GM23248 (cell line): ENCODE results near the gene AGRN. TPM values are rescaled to one million over a fixed set of nuclear protein-coding genes. Genes with fewer than 3 reads are reported as not detected.
"Not testable (repeated sequence)": the region's sequence is repeated elsewhere in the genome, so short reads cannot be mapped to it uniquely, and the experiment has no call there.

Experiments
- DNase-seq: peaks from one replicate; pipeline ENCODE4 v3.0.0-alpha.2; 2015
- H2AFZ ChIP-seq: fragments of 200-600 bp; sonication (generic); 2 replicates; pipeline ENCODE4 v1.6.1; 2016; ENCODE audit warnings: antibody characterized with exemption
- H3F3A ChIP-seq: fragments of 200-600 bp; sonication (generic); 2 replicates; pipeline ENCODE4 v1.6.1; 2016; ENCODE audit warnings: mild to moderate bottlenecking, antibody characterized with exemption, mixed run types; ENCODE audit not compliant: insufficient read depth
- H3K27ac ChIP-seq: fragments of 200-600 bp; sonication (generic); 2 replicates; pipeline ENCODE4 v1.5.1; 2016; ENCODE audit warnings: mild to moderate bottlenecking
- H3K27me3 ChIP-seq: fragments of 200-600 bp; sonication (generic); replicated peaks from 2 replicates; pipeline ENCODE4 v1.6.1; 2016; ENCODE audit warnings: mild to moderate bottlenecking; ENCODE audit not compliant: insufficient read depth
- H3K36me3 ChIP-seq: fragments of 200-600 bp; sonication (generic); 2 replicates; pipeline ENCODE4 v1.6.1; 2016; ENCODE audit warnings: low read depth, mild to moderate bottlenecking
- H3K4me1 ChIP-seq: fragments of 200-600 bp; sonication (generic); 2 replicates; pipeline ENCODE4 v1.6.1; 2016; ENCODE audit warnings: mild to moderate bottlenecking; ENCODE audit not compliant: insufficient read depth
- H3K4me2 ChIP-seq: fragments of 200-600 bp; sonication (generic); one replicate; pipeline ENCODE4 v1.6.1; 2016; ENCODE audit warnings: mild to moderate bottlenecking; ENCODE audit not compliant: unreplicated experiment
- H3K4me3 ChIP-seq: fragments of 200-600 bp; sonication (generic); 2 replicates; pipeline ENCODE4 v1.5.1; 2016; ENCODE audit warnings: mild to moderate bottlenecking
- H3K79me2 ChIP-seq: fragments of 200-600 bp; sonication (generic); 2 replicates; pipeline ENCODE4 v1.6.1; 2016; ENCODE audit warnings: mild to moderate bottlenecking; ENCODE audit not compliant: insufficient read depth
- H3K9ac ChIP-seq: fragments of 200-600 bp; sonication (generic); 2 replicates; pipeline ENCODE4 v1.6.1; 2016; ENCODE audit warnings: mild to moderate bottlenecking
- H3K9me2 ChIP-seq: fragments of 200-600 bp; sonication (generic); 2 replicates; pipeline ENCODE4 v1.6.1; 2016; ENCODE audit warnings: mixed run types, mild to moderate bottlenecking, moderate library complexity; ENCODE audit not compliant: insufficient read depth
- H3K9me3 ChIP-seq: fragments of 200-600 bp; sonication (generic); one replicate; pipeline ENCODE4 v1.6.1; 2017; ENCODE audit warnings: low read depth
- H4K20me1 ChIP-seq: fragments of 200-600 bp; sonication (generic); 2 replicates; pipeline ENCODE4 v1.6.0; 2016; ENCODE audit not compliant: insufficient read depth
- EZH2 ChIP-seq: fragments of 200-600 bp; sonication (generic); IDR thresholded peaks from 2 replicates; pipeline ENCODE4 v1.6.1; 2018; ENCODE audit warnings: antibody characterized with exemption, mild to moderate bottlenecking; ENCODE audit not compliant: insufficient read depth, poor library complexity, severe bottlenecking
- EZH2phosphoT487 ChIP-seq: fragments of 200-600 bp; sonication (generic); IDR thresholded peaks from 2 replicates; pipeline ENCODE4 v1.6.1; 2018; ENCODE audit warnings: antibody characterized with exemption, moderate library complexity, mild to moderate bottlenecking, low read depth; ENCODE audit not compliant: insufficient read depth
- WGBS, 2 experiments: methylation state at CpG; one replicate each; pipeline ENCODE4 v1.1.6; 2015 to 2017; ENCODE audit warnings: low lambda C conversion rate in 2 of 2, low coverage in 1 of 2; ENCODE audit errors: missing lambda C conversion rate in 2 of 2; 5-methylcytosine and 5-hydroxymethylcytosine counted together
- in situ Hi-C: fragments of 300-500 bp; cut with MboI; formaldehyde crosslinking; loops from 2 replicates; pipeline ENCODE4 v1.15.0; 2020
- polyA plus RNA-seq: library from polyadenylated mRNA; unstranded; fragments of >200 nt; fragmentation: Nextera tagmentation; extraction: Ambion mirVana; gene quantifications from 2 replicates; pipeline ENCODE4 v1.2.1, GENCODE V29; 2016
- total RNA-seq: library from RNA; depleted of rRNA; stranded (reverse); fragments of >200 nt; shearing (Covaris generic); gene quantifications from 2 replicates; pipeline ENCODE4 v1.2.3, GENCODE V29; 2014

The AGRN gene
- total and polyA plus RNA-seq, 2 experiments from 2014 or later, result 1.4 to 43.2 TPM

- Histone ChIP-seq H3K9me3 (no peaks in the 10 kb centered on the region), H3K36me3 (no peaks in the 10 kb centered on the region), H3K4me1 (peaks cover 4% of the 10 kb centered on the region; the same call in 1 of the 2 replicates), H3K4me3 (peak within 1 kb of the TSS; percentile 73), H3K27ac (peak within 1 kb of the TSS; percentile 55), H3K4me2 (peak within 1 kb of the TSS; percentile 87), H3F3A (no peaks in the 10 kb centered on the region), H3K9me2 (no peaks in the 10 kb centered on the region), H3K79me2 (no peaks in the 10 kb centered on the region), H3K27me3 (no peaks in the 10 kb centered on the region), H3K9ac (peak within 1 kb of the TSS; percentile 79), H2AFZ (peak within 1 kb of the TSS; percentile 79), H4K20me1 (no peaks in the 10 kb centered on the region)
- WGBS, 2 experiments, result 1 to 3% methylated on average over 30 of the region's 30 CpGs
- TF ChIP-seq EZH2 (no peak), EZH2phosphoT487 (no peak)
- peak; percentile 96 for DNase-seq
- in situ Hi-C loops, result no loop called here
Measured at GRCh38 chr1:1013105-1013921, 6.6 kb upstream of the AGRN start, which contains the start of gene ISG15. Gene ISG15, plus strand, starts transcription at chr1:1013497. Its CDS starts 77 bp downstream, at chr1:1013574.

GRCh38 chr1:1013922-1014648 lies 5.8 kb upstream of the AGRN start:
- peak overlapping the region; percentile 79 for H2AFZ ChIP-seq
- no peaks in the 10 kb centered on the region for H3K9me2 ChIP-seq
- no peaks in the 10 kb centered on the region for H3K79me2 ChIP-seq
- H3K4me2 ChIP-seq, result peak overlapping the region; percentile 87
- H3K27ac ChIP-seq, result peak overlapping the region; percentile 55
- H3F3A ChIP-seq, result no peaks in the 10 kb centered on the region
- no peaks in the 10 kb centered on the region for H3K9me3 ChIP-seq
- WGBS, 2 experiments, result 23 to 41% methylated on average over 41 of the region's 41 CpGs
- no peaks in the 10 kb centered on the region for H4K20me1 ChIP-seq
- peaks cover 4% of the 10 kb centered on the region; the same call in 1 of the 2 replicates for H3K4me1 ChIP-seq
- H3K36me3 ChIP-seq, result no peaks in the 10 kb centered on the region
- DNase-seq, result peak; percentile 71
- H3K9ac ChIP-seq, result peak overlapping the region; percentile 79
- no peaks in the 10 kb centered on the region for H3K27me3 ChIP-seq
- peak overlapping the region; percentile 73 for H3K4me3 ChIP-seq
- TF ChIP-seq EZH2 (no peak), EZH2phosphoT487 (no peak)
- in situ Hi-C loops, result no loop called here

DNA sequence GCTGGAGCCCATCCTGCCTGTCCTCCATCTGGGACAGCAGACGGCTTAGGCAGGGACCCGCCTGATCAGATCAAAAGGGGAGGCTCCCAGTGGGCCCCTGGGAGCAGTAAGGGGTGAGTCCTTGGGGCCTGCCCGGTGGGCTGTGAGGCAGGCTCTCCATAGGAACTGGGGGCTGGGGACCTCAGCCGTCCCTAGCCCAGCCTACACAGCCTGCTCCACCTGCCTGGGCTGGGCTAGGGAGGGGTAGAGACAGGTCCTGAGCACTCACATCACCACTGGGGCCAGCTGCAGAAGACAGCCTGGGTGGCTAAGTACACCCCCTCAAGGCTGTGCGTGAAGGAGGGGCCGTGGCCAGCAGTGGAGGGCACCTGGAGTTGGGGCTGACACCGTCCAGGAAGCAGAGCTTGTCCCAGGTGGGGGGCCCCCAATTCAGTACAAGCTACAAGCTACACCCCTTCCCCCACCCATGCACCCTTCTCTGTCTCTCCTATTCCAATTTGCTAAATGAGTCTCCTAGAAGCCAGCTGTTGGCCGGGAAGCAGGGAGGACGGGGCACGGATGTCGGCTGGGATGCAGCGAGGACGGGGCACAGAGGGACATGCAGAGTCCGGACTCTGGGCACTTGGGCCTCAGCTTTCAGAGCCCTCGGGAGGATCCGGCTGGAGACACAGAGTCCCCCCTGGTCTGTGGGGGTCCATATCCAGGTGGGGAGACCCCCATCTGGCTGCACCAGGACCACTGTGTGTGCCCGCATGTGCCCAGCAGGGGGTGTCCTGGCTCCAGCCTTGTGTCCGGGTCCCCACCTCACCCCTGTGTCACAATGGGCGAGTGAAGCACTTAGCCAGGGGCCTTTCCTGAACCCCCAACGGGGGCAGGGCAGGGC lies 4.9 kb upstream of the AGRN start:
- Histone ChIP-seq H3K4me3 (no peak overlapping the region; the same call in 1 of the 2 replicates), H3K4me2 (peak overlapping the region; percentile 87), H2AFZ (peak overlapping the region; percentile 79; the same call in 1 of the 2 replicates), H3K9me3 (no peaks in the 10 kb centered on the region), H3K79me2 (no peaks in the 10 kb centered on the region), H4K20me1 (no peaks in the 10 kb centered on the region), H3K9me2 (no peaks in the 10 kb centered on the region), H3K4me1 (peaks cover 4% of the 10 kb centered on the region; the same call in 1 of the 2 replicates), H3K27ac (0 out of 2 replicates have a peak overlapping the region, but pooled peaks have one; percentile 55), H3F3A (no peaks in the 10 kb centered on the region), H3K27me3 (no peaks in the 10 kb centered on the region), H3K9ac (peak overlapping the region; percentile 79), H3K36me3 (no peaks in the 10 kb centered on the region)
- WGBS, 2 experiments, result 81 to 85% methylated on average over 20 of the region's 20 CpGs
- TF ChIP-seq EZH2 (no peak), EZH2phosphoT487 (no peak)
- in situ Hi-C loops, result no loop called here
- no peak for DNase-seq

DNA sequence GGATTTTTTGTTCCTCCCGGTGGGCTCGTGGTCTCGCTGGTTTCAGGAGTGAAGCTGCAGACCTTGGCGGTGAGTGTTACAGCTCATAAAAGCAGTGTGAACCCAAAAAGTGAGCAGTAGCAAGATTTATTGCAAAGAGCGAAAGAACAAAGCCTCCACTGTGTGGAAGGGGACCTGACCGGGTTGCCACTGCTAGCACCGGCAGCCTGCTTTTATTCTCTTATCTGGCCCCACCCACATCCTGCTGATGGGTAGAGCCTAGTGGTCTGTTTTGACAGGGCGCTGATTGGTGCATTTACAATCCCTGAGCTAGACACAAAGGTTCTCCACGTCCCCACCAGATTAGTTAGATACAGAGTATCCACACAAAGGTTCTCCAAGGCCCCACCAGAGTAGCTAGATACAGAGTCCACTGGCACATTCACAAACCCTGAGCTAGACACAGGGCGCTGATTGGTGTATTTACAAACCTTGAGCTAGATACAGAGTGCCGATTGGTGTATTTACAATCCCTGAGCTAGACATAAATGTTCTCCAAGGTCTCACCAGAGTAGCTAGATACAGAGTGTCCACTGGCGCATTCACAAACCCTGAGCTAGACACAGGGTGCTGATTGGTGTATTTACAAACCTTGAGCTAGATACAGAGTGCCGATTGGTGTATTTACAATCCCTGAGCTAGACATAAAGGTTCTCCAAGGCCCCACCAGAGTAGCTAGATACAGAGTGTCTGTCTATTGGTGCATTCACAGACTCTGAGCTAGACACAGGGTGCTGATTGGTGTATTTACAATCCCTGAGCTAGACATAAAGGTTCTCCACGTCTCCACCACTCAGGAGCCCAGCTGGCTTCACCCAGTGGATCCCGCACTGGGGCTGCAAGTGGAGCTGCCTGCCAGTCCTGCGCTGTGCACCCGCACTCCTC lies 2.3 kb upstream of the AGRN start:
- H3K4me3 ChIP-seq, H3K4me2 ChIP-seq, H3K9ac ChIP-seq, H3K27me3 ChIP-seq, in situ Hi-C loops, DNase-seq, H3K9me3 ChIP-seq, H3K9me2 ChIP-seq, H2AFZ ChIP-seq, H4K20me1 ChIP-seq, H3K36me3 ChIP-seq, H3F3A ChIP-seq, H3K79me2 ChIP-seq, H3K4me1 ChIP-seq, H3K27ac ChIP-seq: not testable (repeated sequence)
- 87 to 94% methylated on average over 15 to 17 of the region's 17 CpGs for WGBS, 2 experiments

GRCh38 chr1:1018321-1018685 lies 1.6 kb upstream of the AGRN start:
- WGBS, 2 experiments, result 94 to 95% methylated on average over 23 to 26 of the region's 26 CpGs
- H3K4me3 ChIP-seq, H3K27me3 ChIP-seq, H3K79me2 ChIP-seq, H3K9me3 ChIP-seq, H3K36me3 ChIP-seq, H2AFZ ChIP-seq, H3F3A ChIP-seq, in situ Hi-C loops, H3K4me2 ChIP-seq, H3K9me2 ChIP-seq, DNase-seq, H3K9ac ChIP-seq, H4K20me1 ChIP-seq, H3K27ac ChIP-seq, H3K4me1 ChIP-seq: not testable (repeated sequence)
